Ishikawa (cell line): ENCODE data around the gene CYB561D1.
A peak's percentile ranks its signal among the peaks of the same experiment; 100 is the strongest.

Experiments
- CEBPB ChIP-seq: IDR thresholded peaks from 2 replicates; pipeline ENCODE4 v1.6.1; 2012
- CREB1 ChIP-seq: IDR thresholded peaks from 2 replicates; pipeline ENCODE4 v1.6.1; 2012; ENCODE audit warnings: low read depth
- EGR1 ChIP-seq: IDR thresholded peaks from 2 replicates; pipeline ENCODE4 v1.6.1; 2012
- EP300 ChIP-seq: IDR thresholded peaks from 2 replicates; pipeline ENCODE4 v1.6.1; 2012; ENCODE audit warnings: borderline replicate concordance
- FOXM1 ChIP-seq: IDR thresholded peaks from 2 replicates; pipeline ENCODE4 v1.6.1; 2012; ENCODE audit warnings: low read depth, borderline replicate concordance
- NFIC ChIP-seq: IDR thresholded peaks from 2 replicates; pipeline ENCODE4 v1.6.1; 2012
- RAD21 ChIP-seq: IDR thresholded peaks from 2 replicates; pipeline ENCODE4 v1.6.1; 2012; ENCODE audit warnings: low read depth
- TAF1 ChIP-seq: IDR thresholded peaks from 2 replicates; pipeline ENCODE4 v1.6.1; 2012; ENCODE audit warnings: low read depth, mild to moderate bottlenecking
- TCF12 ChIP-seq: IDR thresholded peaks from 2 replicates; pipeline ENCODE4 v1.6.1; 2012; ENCODE audit warnings: low read depth
- TEAD4 ChIP-seq: IDR thresholded peaks from 2 replicates; pipeline ENCODE4 v1.6.1; 2012
- YY1 ChIP-seq: IDR thresholded peaks from 2 replicates; pipeline ENCODE4 v1.6.1; 2012; ENCODE audit warnings: low read depth
- ZBTB7A ChIP-seq: IDR thresholded peaks from 2 replicates; pipeline ENCODE4 v1.6.1; 2012; ENCODE audit warnings: low read depth
- TF ChIP-seq, protein P1 (sequence below): IDR thresholded peaks from 2 replicates; pipeline ENCODE4 v1.6.1; 2012
- TF ChIP-seq, protein P2 (sequence below): IDR thresholded peaks from 2 replicates; pipeline ENCODE4 v1.6.1; 2012; ENCODE audit warnings: low read depth, mild to moderate bottlenecking
- TF ChIP-seq, protein P3 (sequence below): IDR thresholded peaks from 2 replicates; pipeline ENCODE4 v1.6.1; 2012

The CYB561D1 gene

DNA sequence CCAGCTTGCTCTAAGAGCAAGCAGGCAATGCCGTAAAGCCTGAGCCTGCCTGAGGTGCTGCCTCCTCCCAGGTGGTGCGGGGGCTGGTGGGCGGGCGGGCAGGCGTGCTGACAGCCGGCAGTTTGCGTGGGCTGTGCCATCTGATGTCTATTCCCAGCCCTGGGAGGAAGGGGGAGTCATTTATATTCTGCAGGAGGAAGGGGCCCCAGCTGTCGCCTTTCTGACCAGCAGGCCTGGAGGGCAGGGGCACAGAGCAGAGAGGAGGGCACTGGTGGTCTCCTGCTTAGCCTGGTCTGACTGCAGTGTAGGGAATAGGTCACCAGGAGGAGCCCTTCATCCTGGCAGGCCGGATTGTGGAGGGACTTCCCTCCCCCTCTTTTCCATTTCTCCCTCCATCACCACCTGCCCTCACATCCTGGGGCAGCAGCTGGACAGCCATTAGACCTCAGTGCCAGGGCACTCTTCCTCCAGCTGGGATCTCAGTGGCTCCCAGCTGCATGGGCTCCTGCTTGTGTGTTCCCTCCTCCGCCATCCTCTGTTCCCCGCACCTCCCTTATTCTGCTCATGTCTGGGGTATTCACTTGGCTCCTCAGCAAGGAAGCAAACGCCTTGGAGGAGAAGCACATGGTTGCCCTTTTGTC is 4.4 kb downstream of the CYB561D1 start:
- peak; percentile 48 for TF ChIP-seq RAD21
- TF ChIP-seq TCF12 = no peak

DNA sequence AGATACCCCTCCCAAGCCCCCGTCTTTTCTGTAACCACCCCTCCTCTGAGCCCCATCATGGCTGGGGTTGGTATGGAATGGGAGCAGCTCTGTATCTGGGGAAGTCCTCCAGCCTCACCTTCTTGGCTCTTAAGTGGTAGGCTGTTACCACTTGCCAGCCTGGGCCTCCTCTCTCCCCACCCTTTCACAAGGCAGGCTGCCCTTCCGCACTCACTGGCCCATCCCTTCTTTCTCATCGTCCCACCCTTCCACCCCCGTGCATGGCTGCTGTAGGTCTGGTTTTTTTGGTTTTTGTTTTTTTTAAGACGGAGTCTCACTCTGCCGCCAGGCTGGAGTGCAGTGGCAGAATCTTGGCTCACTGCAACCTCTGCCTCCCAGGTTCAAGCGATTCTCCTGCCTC is 5.2 kb downstream of the CYB561D1 start:
- no peak for TF ChIP-seq NFIC
- no peak for TF ChIP-seq FOXM1
- TF ChIP-seq TCF12 = no peak
- no peak for TF ChIP-seq TAF1
- TF ChIP-seq EP300 = no peak
- TF ChIP-seq, protein P1, sequence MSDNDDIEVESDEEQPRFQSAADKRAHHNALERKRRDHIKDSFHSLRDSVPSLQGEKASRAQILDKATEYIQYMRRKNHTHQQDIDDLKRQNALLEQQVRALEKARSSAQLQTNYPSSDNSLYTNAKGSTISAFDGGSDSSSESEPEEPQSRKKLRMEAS = no peak
- no peak for TF ChIP-seq EGR1
- no peak for TF ChIP-seq ZBTB7A
- no peak for TF ChIP-seq RAD21
- TF ChIP-seq CEBPB = no peak

DNA sequence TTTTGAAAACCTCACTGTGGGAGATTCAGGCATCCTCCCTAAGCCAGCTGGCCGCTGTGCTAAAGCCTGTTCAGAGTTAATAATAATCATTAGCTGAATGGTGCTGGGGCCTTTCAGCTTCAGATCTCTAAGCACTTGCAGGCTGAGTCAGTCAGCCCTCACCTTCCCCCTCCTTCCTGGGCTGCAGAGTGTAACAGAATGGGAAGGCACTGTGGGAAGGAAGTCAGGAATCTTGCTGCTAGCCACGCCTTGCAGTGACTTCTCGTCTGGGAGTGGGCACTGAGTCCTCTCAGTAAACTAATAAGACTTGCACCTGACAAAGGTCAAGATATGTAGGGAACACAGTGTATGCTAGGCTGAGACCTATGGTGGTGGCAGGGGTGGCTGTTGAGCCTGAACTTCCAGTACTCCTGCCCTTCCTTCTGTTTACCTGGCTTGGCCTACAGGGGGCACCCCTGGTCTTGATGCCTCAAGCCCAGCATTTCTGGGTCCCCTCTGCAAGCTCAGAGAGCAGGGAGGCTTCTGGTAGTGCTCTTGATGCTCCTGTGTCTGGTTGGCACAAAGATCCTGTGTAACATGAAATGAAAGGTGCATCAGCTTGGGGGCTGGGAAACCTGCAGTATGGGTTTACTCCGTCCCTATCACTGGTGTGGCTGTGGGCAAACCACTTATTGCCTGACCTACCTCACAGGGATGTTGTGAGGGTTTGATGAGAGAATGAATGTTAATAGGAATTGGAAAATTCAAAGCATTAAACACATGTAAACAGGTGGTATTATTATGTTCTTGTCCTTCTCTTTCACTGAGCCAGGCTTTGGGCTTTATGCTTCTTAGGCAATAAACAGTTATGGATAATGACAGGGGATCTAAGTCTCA is 6.0 kb downstream of the CYB561D1 start:
- no peak for TF ChIP-seq NFIC
- TF ChIP-seq, protein P1 = no peak
- TF ChIP-seq RAD21 = peak; percentile 48

DNA sequence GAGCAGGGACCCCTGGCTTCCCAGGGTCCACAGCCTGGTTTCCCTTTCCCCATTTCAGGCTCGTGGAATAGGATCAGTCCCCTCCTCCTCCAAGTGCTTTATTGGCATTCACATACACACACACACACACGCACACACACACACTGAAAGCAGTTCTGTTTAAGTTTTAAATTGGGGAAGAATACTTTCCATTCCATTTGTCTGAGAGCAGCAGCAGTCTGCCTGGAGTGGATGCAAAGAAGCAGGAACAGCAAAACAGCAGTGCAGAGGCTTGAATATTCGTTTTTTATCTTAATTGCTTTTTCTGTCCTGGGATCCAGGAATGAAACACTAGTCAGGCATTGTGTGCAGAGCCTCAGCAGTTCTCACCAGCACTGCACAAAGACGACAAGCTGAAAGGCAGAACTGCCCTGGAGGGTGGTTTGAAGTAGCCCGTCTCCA is 7.1 kb downstream of the CYB561D1 start:
- TF ChIP-seq, protein P1 = no peak
- no peak for TF ChIP-seq CEBPB
- TF ChIP-seq, protein P2, sequence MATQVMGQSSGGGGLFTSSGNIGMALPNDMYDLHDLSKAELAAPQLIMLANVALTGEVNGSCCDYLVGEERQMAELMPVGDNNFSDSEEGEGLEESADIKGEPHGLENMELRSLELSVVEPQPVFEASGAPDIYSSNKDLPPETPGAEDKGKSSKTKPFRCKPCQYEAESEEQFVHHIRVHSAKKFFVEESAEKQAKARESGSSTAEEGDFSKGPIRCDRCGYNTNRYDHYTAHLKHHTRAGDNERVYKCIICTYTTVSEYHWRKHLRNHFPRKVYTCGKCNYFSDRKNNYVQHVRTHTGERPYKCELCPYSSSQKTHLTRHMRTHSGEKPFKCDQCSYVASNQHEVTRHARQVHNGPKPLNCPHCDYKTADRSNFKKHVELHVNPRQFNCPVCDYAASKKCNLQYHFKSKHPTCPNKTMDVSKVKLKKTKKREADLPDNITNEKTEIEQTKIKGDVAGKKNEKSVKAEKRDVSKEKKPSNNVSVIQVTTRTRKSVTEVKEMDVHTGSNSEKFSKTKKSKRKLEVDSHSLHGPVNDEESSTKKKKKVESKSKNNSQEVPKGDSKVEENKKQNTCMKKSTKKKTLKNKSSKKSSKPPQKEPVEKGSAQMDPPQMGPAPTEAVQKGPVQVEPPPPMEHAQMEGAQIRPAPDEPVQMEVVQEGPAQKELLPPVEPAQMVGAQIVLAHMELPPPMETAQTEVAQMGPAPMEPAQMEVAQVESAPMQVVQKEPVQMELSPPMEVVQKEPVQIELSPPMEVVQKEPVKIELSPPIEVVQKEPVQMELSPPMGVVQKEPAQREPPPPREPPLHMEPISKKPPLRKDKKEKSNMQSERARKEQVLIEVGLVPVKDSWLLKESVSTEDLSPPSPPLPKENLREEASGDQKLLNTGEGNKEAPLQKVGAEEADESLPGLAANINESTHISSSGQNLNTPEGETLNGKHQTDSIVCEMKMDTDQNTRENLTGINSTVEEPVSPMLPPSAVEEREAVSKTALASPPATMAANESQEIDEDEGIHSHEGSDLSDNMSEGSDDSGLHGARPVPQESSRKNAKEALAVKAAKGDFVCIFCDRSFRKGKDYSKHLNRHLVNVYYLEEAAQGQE = no peak
- no peak for TF ChIP-seq NFIC
- TF ChIP-seq YY1 = no peak
- TF ChIP-seq FOXM1 = no peak
- no peak for TF ChIP-seq TAF1
- TF ChIP-seq EGR1 = no peak
- TF ChIP-seq TCF12 = no peak
- no peak for TF ChIP-seq CREB1

DNA sequence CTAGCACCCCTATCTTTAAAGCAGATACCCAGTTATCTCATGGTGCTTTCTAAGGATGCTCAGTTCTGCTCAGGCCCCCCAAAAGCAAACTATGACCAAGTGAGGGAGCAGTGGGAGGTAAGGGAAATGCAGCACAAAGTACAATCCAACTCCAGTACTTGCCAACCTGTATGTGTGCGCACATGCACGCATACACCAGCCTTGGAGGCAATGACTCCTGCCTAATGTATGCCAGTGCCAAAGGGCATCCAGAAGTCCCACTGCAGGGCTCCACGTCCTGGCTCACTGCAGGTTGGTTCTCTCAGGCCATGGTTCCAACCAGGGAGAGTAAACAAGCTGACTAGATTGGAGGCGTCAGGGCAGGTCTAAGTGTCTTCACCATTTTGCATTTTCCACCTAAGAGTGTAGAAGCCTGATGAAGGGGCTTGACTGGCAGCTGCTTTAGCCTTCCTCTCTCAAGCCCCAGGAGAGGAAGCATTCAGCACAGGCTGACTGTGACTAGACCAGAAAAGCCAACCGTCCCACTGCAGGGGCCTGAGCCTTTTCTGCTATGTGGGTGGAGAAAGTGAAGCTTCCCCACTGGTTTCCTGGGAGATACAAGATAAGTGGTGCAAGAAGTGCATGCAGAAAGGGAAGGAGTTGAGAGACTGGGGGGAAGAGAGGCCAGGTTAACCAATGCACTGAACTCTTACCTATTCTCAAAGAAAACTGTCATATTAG is 7.9 kb downstream of the CYB561D1 start:
- TF ChIP-seq TAF1 (no peak), RAD21 (no peak), CREB1 (no peak), EGR1 (no peak), NFIC (no peak), TEAD4 (no peak), EP300 (no peak), YY1 (no peak), CEBPB (no peak), ZBTB7A (no peak)
- TF ChIP-seq, protein P1 = no peak
- TF ChIP-seq, protein P2 = no peak
- TF ChIP-seq, protein P3, sequence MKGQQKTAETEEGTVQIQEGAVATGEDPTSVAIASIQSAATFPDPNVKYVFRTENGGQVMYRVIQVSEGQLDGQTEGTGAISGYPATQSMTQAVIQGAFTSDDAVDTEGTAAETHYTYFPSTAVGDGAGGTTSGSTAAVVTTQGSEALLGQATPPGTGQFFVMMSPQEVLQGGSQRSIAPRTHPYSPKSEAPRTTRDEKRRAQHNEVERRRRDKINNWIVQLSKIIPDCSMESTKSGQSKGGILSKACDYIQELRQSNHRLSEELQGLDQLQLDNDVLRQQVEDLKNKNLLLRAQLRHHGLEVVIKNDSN = no peak

DNA sequence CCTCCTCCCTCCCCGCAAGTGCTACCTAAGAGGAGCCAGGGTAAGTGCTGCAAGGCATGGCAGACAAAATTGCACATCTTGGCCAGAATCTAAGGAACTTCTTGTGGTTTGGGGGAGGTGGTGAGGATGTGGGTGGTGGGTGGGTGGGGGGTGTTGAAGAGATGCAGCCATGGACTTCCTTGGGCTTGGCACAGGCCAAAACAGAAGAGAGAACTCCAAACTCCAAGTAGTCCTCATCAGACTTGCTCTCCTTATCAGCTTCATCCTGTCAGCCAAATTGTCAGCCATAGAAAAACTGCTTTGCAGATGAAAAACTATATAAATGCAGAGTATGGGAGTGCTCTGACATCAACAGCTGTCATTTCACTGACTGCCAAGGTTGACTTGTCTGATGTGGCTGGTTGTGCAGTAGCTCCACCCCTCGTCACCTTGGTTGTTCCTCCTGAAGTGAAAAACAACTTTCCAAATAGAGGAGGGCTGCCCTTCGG is 8.5 kb downstream of the CYB561D1 start:
- TF ChIP-seq, protein P2 = no peak
- TF ChIP-seq CEBPB = no peak
- no peak for TF ChIP-seq ZBTB7A
- TF ChIP-seq TEAD4 = no peak
- TF ChIP-seq NFIC = no peak
- no peak for TF ChIP-seq TAF1
- TF ChIP-seq TCF12 = no peak
- TF ChIP-seq EP300 = no peak
- TF ChIP-seq CREB1 = no peak
- TF ChIP-seq, protein P3 = no peak
- TF ChIP-seq, protein P1 = no peak
- no peak for TF ChIP-seq YY1
- no peak for TF ChIP-seq FOXM1
- no peak for TF ChIP-seq EGR1
- TF ChIP-seq RAD21 = no peak
